HG03045 (cell line): Measurements from ENCODE around the gene TLR1.
A peak's percentile ranks its signal among the peaks of the same experiment; 100 is the strongest.
"Not testable (repeated sequence)": the region's sequence is repeated elsewhere in the genome, so short reads cannot be mapped to it uniquely, and the experiment has no call there.

Experiments used
- ATAC-seq: cut with Tn5 transposase; IDR thresholded peaks from one replicate; pipeline ENCODE4 v1.9.1; 2021; ENCODE audit warnings: mild to moderate bottlenecking, moderate library complexity; ENCODE audit not compliant: unreplicated experiment

TLR1 gene

GRCh38 chr4:38807462-38807861, 2.9 kb upstream of the TLR1 start:
- not testable (repeated sequence) for ATAC-seq

- ATAC-seq, result not testable (repeated sequence)
Observed at GRCh38 chr4:38806251-38806650, 1.7 kb upstream of the TLR1 start.

GRCh38 chr4:38805530-38806145, 1.0 kb upstream of the TLR1 start:
- peak; percentile 84 for ATAC-seq

GRCh38 chr4:38803833-38804653, 548 bp downstream of the TLR1 start:
- ATAC-seq, result peak; percentile 66

- ATAC-seq, result no peak
Observed at GRCh38 chr4:38802561-38803355, 1.8 kb downstream of the TLR1 start.

- no peak for ATAC-seq
Observed at GRCh38 chr4:38800961-38801450, 3.6 kb downstream of the TLR1 start.

- ATAC-seq, result no peak
Observed at GRCh38 chr4:38800366-38800765, 4.2 kb downstream of the TLR1 start.

- no peak for ATAC-seq
Observed at GRCh38 chr4:38795087-38795486, 9.5 kb downstream of the TLR1 start.

GRCh38 chr4:38794051-38794450, 10.5 kb downstream of the TLR1 start:
- no peak for ATAC-seq

GRCh38 chr4:38791010-38791409, 13.6 kb downstream of the TLR1 start:
- ATAC-seq, result no peak

GRCh38 chr4:38788317-38788716, 16.3 kb downstream of the TLR1 start:
- no peak for ATAC-seq

GRCh38 chr4:38787693-38788092, 16.9 kb downstream of the TLR1 start:
- ATAC-seq, result no peak

- ATAC-seq, result peak; percentile 76
Observed at GRCh38 chr4:38785901-38786402, 18.6 kb downstream of the TLR1 start.

- ATAC-seq, result no peak
Observed at GRCh38 chr4:38785041-38785790, 19.4 kb downstream of the TLR1 start.

GRCh38 chr4:38784141-38784540, 20.4 kb downstream of the TLR1 start:
- no peak for ATAC-seq

GRCh38 chr4:38783109-38783460, 21.5 kb downstream of the TLR1 start:
- ATAC-seq, result no peak

GRCh38 chr4:38782452-38783108, 22.0 kb downstream of the TLR1 start, which contains the start of gene TLR10:
Gene TLR10, minus strand, starts transcription at chr4:38782990. Its CDS starts 7,400 bp downstream, at chr4:38775590.
- ATAC-seq, result no peak

- no peak for ATAC-seq
Observed at GRCh38 chr4:38781854-38782261, 22.7 kb downstream of the TLR1 start.

- ATAC-seq, result no peak
Observed at GRCh38 chr4:38780833-38781484, 23.6 kb downstream of the TLR1 start.
